Measurements from ENCODE around the gene MDM2.

Gene MDM2

DNA sequence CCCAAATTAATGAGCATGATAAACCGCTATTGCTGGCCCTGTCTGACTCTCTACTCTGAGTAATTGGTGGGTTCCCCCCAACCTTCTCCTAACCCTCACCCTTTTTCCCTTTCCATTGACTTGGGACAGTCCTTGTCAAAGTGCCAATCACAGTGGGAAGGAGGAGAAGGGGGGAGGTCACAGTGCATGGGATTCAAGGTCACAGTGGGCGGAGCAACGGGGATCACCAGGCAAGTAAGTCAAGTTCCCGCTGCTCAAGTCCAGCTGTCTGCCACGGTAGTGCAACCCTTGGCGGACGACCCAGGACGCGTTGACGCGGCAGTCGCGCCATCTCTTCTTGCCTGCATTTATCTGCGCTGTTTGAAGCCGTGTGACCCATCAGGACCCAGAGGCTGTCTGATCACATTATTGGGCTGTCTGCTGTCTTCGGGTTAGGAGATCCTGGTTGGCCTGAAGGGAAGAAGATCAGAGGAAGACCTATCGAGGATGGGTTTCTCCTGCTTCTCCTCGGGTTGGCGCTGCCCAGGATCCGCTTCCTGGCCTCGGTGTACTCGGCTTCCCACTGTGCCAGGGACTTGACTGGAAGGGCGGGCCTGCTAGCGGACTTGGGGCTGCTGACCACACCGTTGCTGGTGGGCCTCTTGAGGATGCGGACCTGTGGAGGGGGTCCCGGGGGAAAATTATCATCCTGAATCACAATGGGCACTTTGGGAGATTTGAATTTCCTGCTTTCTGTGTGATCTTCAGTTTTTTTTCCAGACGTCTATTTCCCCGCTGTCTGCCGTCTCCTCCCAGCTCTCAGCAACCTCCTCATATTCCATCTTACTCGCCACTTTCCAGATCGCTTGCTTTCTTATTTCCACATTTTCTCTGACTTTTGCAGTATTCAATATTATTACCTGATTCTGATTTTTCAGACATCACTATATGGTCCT is 3.1 kb upstream of the MDM2 start:
- TF ChIP-seq FOXP2 (optimal IDR thresholded peaks at IDR 0.05; ENCODE audit: borderline replicate concordance, extremely low read depth, extremely low read length, insufficient read depth) (no peak), SIN3A (IDR thresholded peaks at IDR 0.05; ENCODE audit: borderline replicate concordance, insufficient read depth, low read length) (no peak), POLR2AphosphoS5 (IDR thresholded peaks at IDR 0.05; ENCODE audit: low read depth, low read length) (no peak), TAF1 (IDR thresholded peaks at IDR 0.05; ENCODE audit: borderline replicate concordance, insufficient read depth, low read length) (no peak)
- TF ChIP-seq, protein P1, sequence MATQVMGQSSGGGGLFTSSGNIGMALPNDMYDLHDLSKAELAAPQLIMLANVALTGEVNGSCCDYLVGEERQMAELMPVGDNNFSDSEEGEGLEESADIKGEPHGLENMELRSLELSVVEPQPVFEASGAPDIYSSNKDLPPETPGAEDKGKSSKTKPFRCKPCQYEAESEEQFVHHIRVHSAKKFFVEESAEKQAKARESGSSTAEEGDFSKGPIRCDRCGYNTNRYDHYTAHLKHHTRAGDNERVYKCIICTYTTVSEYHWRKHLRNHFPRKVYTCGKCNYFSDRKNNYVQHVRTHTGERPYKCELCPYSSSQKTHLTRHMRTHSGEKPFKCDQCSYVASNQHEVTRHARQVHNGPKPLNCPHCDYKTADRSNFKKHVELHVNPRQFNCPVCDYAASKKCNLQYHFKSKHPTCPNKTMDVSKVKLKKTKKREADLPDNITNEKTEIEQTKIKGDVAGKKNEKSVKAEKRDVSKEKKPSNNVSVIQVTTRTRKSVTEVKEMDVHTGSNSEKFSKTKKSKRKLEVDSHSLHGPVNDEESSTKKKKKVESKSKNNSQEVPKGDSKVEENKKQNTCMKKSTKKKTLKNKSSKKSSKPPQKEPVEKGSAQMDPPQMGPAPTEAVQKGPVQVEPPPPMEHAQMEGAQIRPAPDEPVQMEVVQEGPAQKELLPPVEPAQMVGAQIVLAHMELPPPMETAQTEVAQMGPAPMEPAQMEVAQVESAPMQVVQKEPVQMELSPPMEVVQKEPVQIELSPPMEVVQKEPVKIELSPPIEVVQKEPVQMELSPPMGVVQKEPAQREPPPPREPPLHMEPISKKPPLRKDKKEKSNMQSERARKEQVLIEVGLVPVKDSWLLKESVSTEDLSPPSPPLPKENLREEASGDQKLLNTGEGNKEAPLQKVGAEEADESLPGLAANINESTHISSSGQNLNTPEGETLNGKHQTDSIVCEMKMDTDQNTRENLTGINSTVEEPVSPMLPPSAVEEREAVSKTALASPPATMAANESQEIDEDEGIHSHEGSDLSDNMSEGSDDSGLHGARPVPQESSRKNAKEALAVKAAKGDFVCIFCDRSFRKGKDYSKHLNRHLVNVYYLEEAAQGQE (IDR thresholded peaks at IDR 0.05; ENCODE audit: insufficient read depth in 1 of 2, low read depth in 2 of 2, low read length in 2 of 2): no peak

DNA sequence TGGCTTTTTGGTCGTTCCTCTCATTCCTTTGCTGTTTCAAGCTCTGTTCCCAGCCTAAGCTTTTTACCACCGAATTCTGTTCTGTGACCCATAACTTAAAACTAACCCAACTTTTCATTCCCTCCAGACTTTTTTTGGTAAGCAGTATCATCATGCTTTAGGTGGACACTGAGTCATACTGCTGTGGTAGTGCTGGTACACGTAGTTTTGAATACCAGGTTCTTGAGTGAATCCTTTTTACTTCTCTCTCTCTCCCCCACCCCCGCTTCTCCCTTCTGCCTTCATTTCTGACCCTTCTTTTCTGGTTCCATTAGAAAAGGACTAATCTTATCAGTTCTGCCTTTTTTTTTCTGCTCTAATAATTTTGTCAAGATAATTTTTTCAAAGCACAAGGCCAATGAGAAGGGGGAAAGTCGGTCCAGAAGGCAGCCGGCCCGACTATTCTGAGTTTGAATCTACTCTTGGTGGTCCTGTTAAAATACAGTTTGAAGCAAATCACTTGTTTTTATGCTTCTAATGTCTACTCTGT is 2.3 kb upstream of the MDM2 start:
- no peak for TF ChIP-seq POLR2AphosphoS5 (IDR thresholded peaks at IDR 0.05; ENCODE audit: low read depth, low read length)
- TF ChIP-seq, protein P1 (IDR thresholded peaks at IDR 0.05; ENCODE audit: insufficient read depth in 1 of 2, low read depth in 2 of 2, low read length in 2 of 2): no peak
- TF ChIP-seq SIN3A (IDR thresholded peaks at IDR 0.05; ENCODE audit: borderline replicate concordance, insufficient read depth, low read length): no peak
- no peak for TF ChIP-seq TAF1 (IDR thresholded peaks at IDR 0.05; ENCODE audit: borderline replicate concordance, insufficient read depth, low read length)
- TF ChIP-seq FOXP2 (optimal IDR thresholded peaks at IDR 0.05; ENCODE audit: borderline replicate concordance, extremely low read depth, extremely low read length, insufficient read depth): no peak

DNA sequence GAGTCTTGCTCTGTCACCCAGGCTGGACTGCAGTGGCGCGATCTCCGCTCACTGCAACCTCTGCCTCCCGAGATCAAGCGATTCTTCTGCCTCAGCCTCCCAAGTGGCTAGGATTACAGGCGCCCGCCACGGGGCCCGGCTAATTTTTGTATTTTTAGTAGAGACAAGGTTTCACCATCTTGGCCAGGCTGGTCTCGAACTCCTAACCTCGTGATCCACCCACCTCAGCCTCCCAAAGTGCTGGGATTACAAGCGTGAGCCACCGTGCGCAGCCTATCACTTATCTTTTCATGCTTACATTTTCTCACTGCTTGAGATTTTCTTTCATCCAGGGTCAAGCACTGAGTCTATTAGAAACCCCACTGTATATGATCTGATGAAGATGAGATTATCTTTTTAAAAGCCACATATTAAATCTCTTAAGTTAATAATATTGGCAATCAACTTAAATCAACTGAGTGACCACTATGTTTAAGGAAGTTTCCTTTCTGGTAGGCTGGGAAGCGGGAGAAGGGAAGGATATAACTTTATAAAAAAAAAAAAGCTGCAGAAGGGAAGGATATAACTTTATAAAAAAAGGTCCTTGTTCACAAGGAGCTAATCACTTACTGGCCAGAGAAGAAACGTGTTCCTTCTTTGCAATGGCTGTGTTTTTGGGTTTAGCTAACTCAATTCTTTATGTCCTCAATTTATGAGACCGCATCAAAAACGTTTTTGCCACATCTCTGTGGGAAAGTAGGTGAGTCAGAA is 1.3 kb upstream of the MDM2 start:
- TF ChIP-seq FOXP2 (optimal IDR thresholded peaks at IDR 0.05; ENCODE audit: borderline replicate concordance, extremely low read depth, extremely low read length, insufficient read depth) (no peak), POLR2AphosphoS5 (IDR thresholded peaks at IDR 0.05; ENCODE audit: low read depth, low read length) (no peak), TAF1 (IDR thresholded peaks at IDR 0.05; ENCODE audit: borderline replicate concordance, insufficient read depth, low read length) (no peak), SIN3A (IDR thresholded peaks at IDR 0.05; ENCODE audit: borderline replicate concordance, insufficient read depth, low read length) (no peak)
- TF ChIP-seq, protein P1 (IDR thresholded peaks at IDR 0.05; ENCODE audit: insufficient read depth in 1 of 2, low read depth in 2 of 2, low read length in 2 of 2): no peak

DNA sequence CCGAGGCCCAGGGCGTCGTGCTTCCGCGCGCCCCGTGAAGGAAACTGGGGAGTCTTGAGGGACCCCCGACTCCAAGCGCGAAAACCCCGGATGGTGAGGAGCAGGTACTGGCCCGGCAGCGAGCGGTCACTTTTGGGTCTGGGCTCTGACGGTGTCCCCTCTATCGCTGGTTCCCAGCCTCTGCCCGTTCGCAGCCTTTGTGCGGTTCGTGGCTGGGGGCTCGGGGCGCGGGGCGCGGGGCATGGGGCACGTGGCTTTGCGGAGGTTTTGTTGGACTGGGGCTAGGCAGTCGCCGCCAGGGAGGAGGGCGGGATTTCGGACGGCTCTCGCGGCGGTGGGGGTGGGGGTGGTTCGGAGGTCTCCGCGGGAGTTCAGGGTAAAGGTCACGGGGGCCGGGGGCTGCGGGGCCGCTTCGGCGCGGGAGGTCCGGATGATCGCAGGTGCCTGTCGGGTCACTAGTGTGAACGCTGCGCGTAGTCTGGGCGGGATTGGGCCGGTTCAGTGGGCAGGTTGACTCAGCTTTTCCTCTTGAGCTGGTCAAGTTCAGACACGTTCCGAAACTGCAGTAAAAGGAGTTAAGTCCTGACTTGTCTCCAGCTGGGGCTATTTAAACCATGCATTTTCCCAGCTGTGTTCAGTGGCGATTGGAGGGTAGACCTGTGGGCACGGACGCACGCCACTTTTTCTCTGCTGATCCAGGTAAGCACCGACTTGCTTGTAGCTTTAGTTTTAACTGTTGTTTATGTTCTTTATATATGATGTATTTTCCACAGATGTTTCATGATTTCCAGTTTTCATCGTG is 612 bp downstream of the MDM2 start:
- TF ChIP-seq SIN3A (IDR thresholded peaks at IDR 0.05; ENCODE audit: borderline replicate concordance, insufficient read depth, low read length): peak; percentile 98
- no peak for TF ChIP-seq TAF1 (IDR thresholded peaks at IDR 0.05; ENCODE audit: borderline replicate concordance, insufficient read depth, low read length)
- TF ChIP-seq, protein P1 (IDR thresholded peaks at IDR 0.05; ENCODE audit: insufficient read depth in 1 of 2, low read depth in 2 of 2, low read length in 2 of 2): no peak
- peak; percentile 41 for TF ChIP-seq FOXP2 (optimal IDR thresholded peaks at IDR 0.05; ENCODE audit: borderline replicate concordance, extremely low read depth, extremely low read length, insufficient read depth)
- peak; percentile 31; the same call in 1 of the 2 replicates for TF ChIP-seq POLR2AphosphoS5 (IDR thresholded peaks at IDR 0.05; ENCODE audit: low read depth, low read length)

Data from PFSK-1 (cell line).